HUES6 (cell line): ENCODE measurements around the gene TNFRSF14.
A peak's percentile ranks its signal among the peaks of the same experiment; 100 is the strongest.
"Not testable (repeated sequence)": the region's sequence is repeated elsewhere in the genome, so short reads cannot be mapped to it uniquely, and the experiment has no call there.

Experiments used
- H3K27ac ChIP-seq: 2 replicates; pipeline ENCODE4 v1.7.0; 2013; ENCODE audit warnings: low read depth, mild to moderate bottlenecking, low read length, inconsistent platforms
- H3K27me3 ChIP-seq: 2 replicates; pipeline ENCODE4 v1.6.1; 2013; ENCODE audit warnings: low read length; ENCODE audit not compliant: control insufficient read depth, insufficient read depth
- H3K36me3 ChIP-seq: 2 replicates; pipeline ENCODE4 v1.6.1; 2013; ENCODE audit warnings: low read length; ENCODE audit not compliant: control insufficient read depth, insufficient read depth
- H3K4me1 ChIP-seq: 2 replicates; pipeline ENCODE4 v1.6.1; 2013; ENCODE audit warnings: low read length; ENCODE audit not compliant: control insufficient read depth, insufficient read depth
- H3K4me3 ChIP-seq: 2 replicates; pipeline ENCODE4 v1.5.1; 2013; ENCODE audit warnings: low read depth, low read length
- H3K9ac ChIP-seq: one replicate; pipeline ENCODE4 v1.6.1; 2013; ENCODE audit warnings: mild to moderate bottlenecking, low read length
- H3K9me3 ChIP-seq: 2 replicates; pipeline ENCODE4 v1.6.1; 2013; ENCODE audit warnings: low read depth, low read length; ENCODE audit not compliant: control insufficient read depth, insufficient read depth

TNFRSF14 gene

GRCh38 chr1:2574350-2574749 is 18.2 kb downstream of the TNFRSF14 start:
- Histone ChIP-seq H3K36me3 (no peaks in the 10 kb centered on the region), H3K4me1 (peaks cover 8% of the 10 kb centered on the region), H3K27ac (no peak overlapping the region), H3K9ac (no peak overlapping the region), H3K9me3 (peaks cover 13% of the 10 kb centered on the region), H3K4me3 (no peak overlapping the region), H3K27me3 (no peaks in the 10 kb centered on the region)

DNA sequence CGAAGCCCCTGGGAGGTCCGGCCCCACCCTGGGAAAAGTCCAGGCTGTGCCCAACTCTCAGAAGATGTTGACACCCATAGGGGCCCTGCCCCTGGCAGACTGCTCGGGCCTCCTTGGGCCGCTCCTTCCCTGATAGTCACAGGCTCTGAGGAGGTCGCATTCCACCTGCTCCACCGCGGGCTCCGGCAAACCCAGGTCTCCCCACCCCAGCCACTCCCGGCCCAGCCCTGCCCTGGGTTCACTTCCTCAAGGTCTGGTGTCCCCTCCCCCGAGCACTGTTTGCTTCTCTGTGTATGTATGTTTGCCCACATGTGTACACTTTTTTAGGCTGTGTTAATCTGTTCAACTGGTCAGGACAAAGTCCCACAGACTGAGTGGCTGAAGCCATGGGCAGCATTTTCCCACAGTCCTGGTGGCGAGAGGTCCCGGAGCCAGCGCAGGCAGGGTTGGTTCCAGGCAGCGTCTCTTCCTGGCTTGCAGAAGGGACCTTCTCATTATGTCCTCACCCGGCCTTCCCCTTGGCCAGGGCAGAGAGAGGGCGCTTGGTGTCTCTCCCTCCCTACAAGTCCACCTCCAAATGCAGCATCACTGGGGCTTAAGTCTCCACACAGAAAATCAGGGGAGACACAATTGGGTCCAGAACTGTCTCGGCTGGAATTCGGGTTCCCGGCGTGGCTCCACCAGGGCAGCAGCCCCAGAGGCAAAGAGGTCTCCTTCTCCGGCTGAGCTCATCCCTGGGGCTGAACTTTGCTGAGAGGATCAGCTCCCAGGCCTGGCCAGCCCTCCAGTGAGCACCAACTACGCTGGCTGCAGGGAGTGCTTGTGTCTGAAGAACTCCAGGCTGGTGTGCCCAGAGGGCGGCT is 19.9 kb downstream of the TNFRSF14 start:
- Histone ChIP-seq H3K4me1 (peaks cover 8% of the 10 kb centered on the region), H3K36me3 (no peaks in the 10 kb centered on the region), H3K9ac (no peak overlapping the region), H3K9me3 (peaks cover 13% of the 10 kb centered on the region), H3K27ac (no peak overlapping the region), H3K27me3 (no peaks in the 10 kb centered on the region), H3K4me3 (no peak overlapping the region)

- H3K36me3 ChIP-seq, H3K4me1 ChIP-seq, H3K4me3 ChIP-seq, H3K27ac ChIP-seq, H3K9ac ChIP-seq, H3K27me3 ChIP-seq: not testable (repeated sequence)
- H3K9me3 ChIP-seq, result peaks cover 13% of the 10 kb centered on the region
Observed at GRCh38 chr1:2577565-2578075, 21.4 kb downstream of the TNFRSF14 start.

DNA sequence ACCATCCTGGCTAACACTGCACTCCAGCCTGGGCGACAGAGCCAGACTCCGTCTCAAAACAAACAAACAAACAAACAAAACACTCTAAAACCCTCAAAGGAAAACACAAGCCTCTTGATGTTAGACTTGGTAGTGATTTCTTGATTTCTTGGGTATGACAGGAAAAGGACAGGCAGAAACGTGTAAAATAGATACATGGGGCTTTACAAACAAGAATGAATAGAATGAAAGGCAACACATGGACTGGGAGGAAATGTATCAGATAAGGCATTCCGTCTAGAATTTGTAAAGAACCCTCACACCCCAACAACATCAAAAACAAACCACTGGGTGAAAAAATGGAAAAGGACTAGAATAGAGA is 22.6 kb downstream of the TNFRSF14 start:
- no peak overlapping the region for H3K9ac ChIP-seq
- no peak overlapping the region for H3K4me3 ChIP-seq
- peaks cover 14% of the 10 kb centered on the region for H3K4me1 ChIP-seq
- no peaks in the 10 kb centered on the region for H3K36me3 ChIP-seq
- peaks cover 4% of the 10 kb centered on the region for H3K9me3 ChIP-seq
- H3K27ac ChIP-seq, result no peak overlapping the region
- no peaks in the 10 kb centered on the region for H3K27me3 ChIP-seq

GRCh38 chr1:2580691-2581090 is 24.5 kb downstream of the TNFRSF14 start:
- Histone ChIP-seq H3K27me3 (no peaks in the 10 kb centered on the region), H3K9me3 (no peaks in the 10 kb centered on the region), H3K36me3 (no peaks in the 10 kb centered on the region), H3K4me3 (no peak overlapping the region), H3K9ac (no peak overlapping the region), H3K4me1 (peaks cover 22% of the 10 kb centered on the region), H3K27ac (no peak overlapping the region)

DNA sequence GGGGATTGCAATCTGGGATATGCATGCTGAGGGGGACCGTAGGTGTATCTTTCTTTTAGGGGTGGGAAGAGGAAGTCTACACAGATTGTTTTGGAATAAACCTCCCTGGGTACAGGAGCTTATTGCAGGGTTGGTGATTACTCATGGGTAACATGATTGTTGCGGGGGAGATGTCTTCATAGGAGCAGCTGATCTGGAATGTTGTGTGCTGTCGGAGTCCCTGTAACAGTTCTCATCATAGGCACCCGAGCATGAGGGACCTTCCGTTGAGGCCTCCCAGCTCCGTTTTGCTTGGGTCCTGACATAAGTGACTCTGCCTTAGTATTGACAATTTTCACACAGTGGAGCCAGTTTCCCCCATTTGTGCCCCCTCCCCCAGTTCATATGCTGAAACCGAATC is 26.2 kb downstream of the TNFRSF14 start:
- no peaks in the 10 kb centered on the region for H3K36me3 ChIP-seq
- no peaks in the 10 kb centered on the region for H3K27me3 ChIP-seq
- H3K4me3 ChIP-seq, result no peak overlapping the region
- H3K4me1 ChIP-seq, result peaks cover 24% of the 10 kb centered on the region
- H3K9me3 ChIP-seq, result no peaks in the 10 kb centered on the region
- H3K9ac ChIP-seq, result no peak overlapping the region
- no peak overlapping the region for H3K27ac ChIP-seq

DNA sequence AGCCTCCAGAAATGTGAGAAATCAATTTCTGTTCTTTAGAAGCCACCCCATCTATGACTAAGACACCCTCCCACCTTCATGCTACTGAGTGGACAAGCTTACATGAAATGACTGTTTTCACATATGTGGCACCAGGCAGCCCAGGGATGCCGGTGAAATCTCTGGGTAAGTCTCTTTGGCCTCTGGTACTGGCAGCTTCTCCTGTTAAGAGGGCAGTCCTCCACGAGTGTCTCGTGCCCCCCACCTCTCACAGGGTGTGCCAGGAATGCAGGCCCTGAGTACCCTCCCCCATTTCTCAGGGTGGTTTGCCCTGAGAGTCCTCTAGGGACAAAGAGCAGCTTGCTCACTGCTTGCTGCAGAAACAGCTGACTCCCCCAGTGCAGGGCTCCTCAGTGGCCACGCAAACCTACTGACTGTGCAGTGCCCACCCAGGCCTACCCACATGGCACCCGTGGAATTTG is 27.2 kb downstream of the TNFRSF14 start:
- peaks cover 24% of the 10 kb centered on the region for H3K4me1 ChIP-seq
- H3K27me3 ChIP-seq, result no peaks in the 10 kb centered on the region
- H3K9me3 ChIP-seq, result no peaks in the 10 kb centered on the region
- H3K9ac ChIP-seq, result no peak overlapping the region
- H3K36me3 ChIP-seq, result no peaks in the 10 kb centered on the region
- H3K27ac ChIP-seq, result no peak overlapping the region
- H3K4me3 ChIP-seq, result no peak overlapping the region

GRCh38 chr1:2583871-2584351 is 27.7 kb downstream of the TNFRSF14 start:
- Histone ChIP-seq H3K27ac (no peak overlapping the region), H3K36me3 (peaks cover 4% of the 10 kb centered on the region; the same call in 1 of the 2 replicates), H3K27me3 (no peaks in the 10 kb centered on the region), H3K9ac (peak overlapping the region; percentile 10), H3K4me3 (peak overlapping the region; percentile 13; the same call in 1 of the 2 replicates), H3K9me3 (no peaks in the 10 kb centered on the region), H3K4me1 (peaks cover 21% of the 10 kb centered on the region)

- peaks cover 21% of the 10 kb centered on the region for H3K4me1 ChIP-seq
- no peaks in the 10 kb centered on the region for H3K27me3 ChIP-seq
- H3K27ac ChIP-seq, result no peak overlapping the region
- no peak overlapping the region for H3K9ac ChIP-seq
- peak overlapping the region; percentile 82 for H3K4me3 ChIP-seq
- H3K36me3 ChIP-seq, result peaks cover 12% of the 10 kb centered on the region
- no peaks in the 10 kb centered on the region for H3K9me3 ChIP-seq
Observed at GRCh38 chr1:2584686-2585317, 28.6 kb downstream of the TNFRSF14 start.

- H3K27ac ChIP-seq, result peak overlapping the region; percentile 57; the same call in 1 of the 2 replicates
- peaks cover 12% of the 10 kb centered on the region for H3K36me3 ChIP-seq
- H3K9ac ChIP-seq, result peak overlapping the region; percentile 87
- H3K4me1 ChIP-seq, result peaks cover 21% of the 10 kb centered on the region
- H3K27me3 ChIP-seq, result no peaks in the 10 kb centered on the region
- H3K9me3 ChIP-seq, result no peaks in the 10 kb centered on the region
- H3K4me3 ChIP-seq, result peak overlapping the region; percentile 82
Observed at GRCh38 chr1:2585318-2586092, 29.3 kb downstream of the TNFRSF14 start.
